Activated CD4-positive, alpha-beta T cell treated with anti-CD3 and anti-CD28 coated beads for 1 hour (primary cell): Measurements from ENCODE around the gene BTN3A1.
"Not testable (repeated sequence)": the region's sequence is repeated elsewhere in the genome, so short reads cannot be mapped to it uniquely, and the experiment has no call there.

Experiments
- DNase-seq: peaks from one replicate; pipeline ENCODE4 v3.0.0-alpha.2; 2020

The BTN3A1 gene

DNA sequence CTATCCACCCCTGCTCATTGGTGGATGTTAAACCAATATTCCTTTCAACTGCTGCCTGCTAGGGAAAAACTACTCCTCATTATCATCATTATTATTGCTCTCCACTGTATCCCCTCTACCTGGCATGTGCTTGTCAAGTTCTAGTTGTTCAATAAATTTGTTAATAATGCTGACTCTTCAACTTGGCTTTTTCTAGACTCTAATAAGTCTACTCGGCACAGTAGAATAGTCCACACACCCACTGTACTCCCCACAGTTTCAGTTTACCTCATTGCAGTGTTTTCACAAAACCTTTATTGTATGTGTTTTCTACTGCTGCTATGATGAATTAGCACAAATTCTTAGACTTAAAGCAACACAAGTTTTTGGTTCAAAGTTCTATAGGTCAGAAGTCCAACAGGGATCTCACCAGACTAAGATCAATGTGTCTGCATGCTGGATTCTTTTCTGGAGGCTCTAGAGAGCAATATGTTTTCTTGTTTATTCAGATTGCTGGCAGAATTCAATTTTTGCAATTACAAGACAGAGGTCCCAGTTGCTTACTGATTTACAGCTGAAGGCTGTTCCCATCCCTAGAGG lies 13.1 kb downstream of the BTN3A1 start:
- no peak for DNase-seq

DNA sequence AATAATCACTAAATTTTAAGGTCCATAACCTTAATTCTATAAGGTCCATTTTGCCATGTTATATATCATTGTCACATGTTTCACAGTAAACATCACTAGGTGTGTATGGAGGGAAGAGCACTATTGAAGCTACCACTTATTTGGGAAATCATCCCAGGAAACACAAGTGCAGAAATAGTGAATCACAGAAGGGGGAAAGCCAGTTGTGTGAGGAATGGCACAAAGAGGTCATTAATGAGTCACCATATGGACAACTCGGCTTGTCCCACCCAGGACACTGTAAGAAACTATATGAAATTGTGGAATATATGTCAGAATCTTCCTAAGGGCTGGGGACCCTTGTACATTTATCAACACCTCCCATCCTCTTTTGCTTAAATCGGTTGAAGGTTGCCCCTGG lies 13.7 kb downstream of the BTN3A1 start:
- no peak for DNase-seq

DNA sequence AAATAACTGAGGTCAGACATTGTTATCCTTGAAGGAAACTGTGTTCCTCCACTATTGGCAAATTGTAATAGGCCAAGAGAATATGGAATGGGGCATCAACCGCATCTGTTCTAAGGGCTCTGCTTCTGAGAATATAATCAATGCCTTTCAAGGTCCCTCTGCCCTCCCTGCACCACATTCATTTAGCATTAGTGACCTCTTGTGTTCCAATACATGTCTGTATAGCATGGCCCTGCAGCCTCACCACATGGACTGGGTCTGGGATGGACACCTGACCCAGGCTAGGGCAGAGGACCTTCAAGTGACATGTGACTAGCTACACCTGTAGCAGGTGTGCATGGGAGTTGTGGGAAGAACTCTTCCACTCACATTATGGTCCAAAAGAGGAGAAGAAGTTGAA lies 14.2 kb downstream of the BTN3A1 start:
- no peak for DNase-seq

DNA sequence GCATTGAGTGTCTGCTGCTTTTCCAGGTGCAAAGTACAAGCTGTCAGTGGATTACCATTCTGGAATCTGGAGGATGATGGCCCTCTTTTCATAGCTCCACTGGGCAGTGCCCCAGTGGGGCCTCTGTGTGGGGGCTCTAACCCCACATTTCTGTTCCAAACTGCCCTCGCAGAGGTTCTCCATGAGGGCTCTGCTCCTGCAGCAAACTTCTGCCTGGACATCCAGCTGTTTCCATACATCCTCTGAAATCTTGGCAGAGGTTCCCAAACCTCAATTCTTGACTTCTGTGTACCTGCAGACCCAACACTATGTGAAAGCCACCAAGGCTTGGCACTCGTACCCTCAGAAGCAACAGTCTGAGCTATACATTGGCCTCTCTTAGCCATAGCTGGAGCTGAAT lies 16.0 kb downstream of the BTN3A1 start:
- not testable (repeated sequence) for DNase-seq

DNA sequence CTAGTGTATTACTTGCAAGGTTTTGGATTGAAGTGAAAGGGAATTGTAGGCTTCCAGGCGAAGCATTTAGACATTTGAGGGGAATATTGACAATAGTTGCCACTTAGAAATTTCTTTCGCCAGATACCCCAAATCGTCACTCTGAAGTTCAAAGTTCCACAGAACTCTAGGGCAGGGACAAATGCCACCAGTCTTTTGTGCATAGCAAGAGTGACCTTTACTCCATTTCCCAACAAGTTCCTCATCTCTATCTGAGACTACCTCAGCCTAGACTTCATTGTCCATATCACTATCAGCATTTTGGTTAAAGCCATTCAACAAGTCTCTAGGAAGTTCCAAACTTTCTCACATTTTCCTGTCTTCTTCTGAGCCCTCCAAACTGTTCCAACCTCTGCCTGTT lies 16.7 kb downstream of the BTN3A1 start:
- DNase-seq, result not testable (repeated sequence)

DNA sequence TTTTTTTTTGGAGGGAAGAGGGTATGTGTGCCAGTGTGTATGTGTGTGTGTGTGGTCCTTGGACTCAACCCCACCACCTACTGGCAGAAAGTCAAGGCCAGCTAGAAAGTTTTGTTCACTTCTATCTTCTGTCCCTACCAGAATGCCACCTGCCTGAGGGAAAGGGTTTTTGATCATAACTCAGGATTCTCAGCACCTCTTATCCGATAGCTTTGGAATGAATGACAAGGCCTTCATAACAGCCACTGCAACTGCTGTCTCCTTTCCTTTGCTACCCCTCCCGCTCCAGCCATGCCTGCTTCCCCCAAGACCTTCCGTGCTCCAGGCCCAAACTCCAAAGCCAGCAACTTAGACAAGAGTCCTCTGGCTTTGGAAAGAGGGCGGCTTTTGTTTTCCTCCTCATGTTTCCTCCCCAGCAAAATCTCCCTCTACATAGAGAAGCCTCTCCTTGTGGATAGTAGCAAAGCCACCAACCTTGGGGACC lies 18.7 kb downstream of the BTN3A1 start:
- no peak for DNase-seq

DNA sequence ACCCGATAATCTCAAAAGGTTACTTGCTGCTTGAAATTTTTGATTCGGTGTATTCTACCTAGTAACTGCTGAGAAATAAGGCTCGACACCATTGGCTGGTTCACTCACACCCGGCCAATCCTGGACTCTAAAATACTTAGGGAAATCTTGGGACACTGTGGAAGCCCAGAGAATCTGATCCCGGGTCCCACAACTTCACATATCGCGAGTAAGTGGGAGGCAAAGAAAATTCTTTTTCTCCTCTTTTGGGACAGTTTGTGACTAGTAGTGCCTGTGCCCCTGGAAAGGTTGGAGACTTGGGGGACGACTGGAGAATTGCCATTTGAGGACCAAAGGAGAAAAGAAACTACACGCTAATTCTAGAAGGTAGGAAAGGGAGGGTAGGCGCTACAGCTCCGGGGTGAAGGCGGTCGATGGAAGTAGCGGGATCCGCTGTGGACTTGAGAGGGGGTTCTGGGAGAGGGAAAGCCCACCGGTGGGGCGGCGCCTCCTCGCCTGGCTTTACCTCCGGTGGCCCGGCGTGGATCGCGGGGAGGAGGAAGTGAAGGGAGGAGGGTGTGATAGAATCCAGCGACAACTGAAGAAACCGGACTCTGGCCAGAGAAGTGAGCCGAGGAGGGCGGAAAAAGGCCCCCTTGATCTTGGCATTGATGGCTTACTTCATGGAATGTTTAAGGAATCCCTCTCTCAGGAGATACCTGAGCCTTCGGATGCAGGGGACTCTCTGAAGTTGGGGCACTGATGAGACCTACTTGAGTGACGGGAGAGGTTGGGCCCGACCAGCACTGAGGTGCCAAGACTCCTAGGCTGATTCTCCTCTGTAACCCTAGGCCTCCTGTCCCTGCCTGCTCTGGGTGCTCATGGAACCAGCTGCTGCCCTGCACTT lies 19.4 kb downstream of the BTN3A1 start:
- peak; percentile 19 for DNase-seq

DNA sequence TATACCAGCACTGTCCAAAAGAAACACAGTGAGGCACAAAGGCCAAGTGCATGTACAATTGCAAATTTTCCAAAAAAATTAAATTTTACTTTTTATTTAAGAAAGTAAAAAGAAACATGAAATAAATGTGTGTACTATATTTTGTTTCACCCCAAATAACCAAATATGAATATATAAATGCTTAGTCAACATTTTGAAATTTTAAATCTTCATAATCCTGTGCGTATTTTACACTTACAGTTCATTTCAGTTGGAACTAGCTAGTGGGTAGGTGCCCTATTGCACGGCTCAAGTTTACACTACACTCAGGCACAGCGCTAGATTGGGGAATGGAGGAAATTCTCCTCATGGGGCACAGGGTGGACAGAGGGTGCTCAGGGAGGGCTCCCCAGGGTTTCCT lies 20.3 kb downstream of the BTN3A1 start:
- no peak for DNase-seq

DNA sequence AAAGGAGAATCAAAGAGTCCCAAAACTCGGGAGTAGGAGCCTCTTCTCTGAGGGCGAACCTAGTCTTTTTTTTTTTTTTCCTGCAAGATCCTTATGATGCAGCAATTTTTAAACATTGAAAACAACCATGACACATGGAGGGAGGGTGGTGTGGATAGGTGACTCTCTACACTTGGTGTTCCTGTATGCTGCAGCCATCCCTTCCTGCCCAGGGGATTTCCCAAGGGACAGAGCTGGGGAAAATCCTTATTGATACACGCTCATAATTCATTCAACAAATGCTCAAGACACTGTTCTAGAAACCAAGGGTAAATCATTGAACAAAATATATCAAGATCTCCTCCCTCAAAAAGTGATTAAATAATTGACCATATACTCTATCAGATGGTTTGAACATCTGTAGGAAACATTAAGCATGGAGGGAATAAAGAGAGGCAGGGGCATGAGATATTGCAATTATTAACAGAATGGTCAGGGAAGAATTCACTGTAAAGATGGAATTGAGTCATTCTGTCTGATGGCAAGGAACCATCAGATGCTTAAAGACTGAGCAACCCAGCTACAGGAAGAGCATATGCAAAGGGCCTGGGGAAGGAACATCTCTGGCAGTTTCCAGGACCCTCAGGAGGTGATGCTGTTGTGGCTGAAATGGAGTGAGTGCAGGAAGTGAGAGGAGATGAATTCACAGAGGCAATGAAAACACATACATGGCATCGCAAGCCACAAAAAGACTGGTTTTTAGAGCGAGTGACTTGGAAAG lies 24.8 kb downstream of the BTN3A1 start:
- DNase-seq, result no peak

DNA sequence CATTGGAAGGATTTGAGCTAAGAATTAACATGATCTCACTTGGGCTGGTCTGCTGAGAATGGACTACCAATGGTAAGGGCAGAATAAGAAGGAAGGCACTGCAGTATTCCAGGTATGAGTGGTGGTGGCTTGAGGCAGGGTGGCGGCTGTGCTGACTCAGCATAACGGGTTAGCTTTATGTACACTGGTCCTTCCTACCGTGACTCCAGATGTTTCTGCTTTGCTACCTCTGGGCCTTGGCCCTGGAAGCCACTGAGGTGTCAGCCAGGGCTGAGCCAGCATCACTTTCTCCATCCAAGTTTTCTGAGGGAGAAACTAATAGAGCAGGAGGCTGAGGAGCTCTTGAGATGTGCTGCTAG lies 25.4 kb downstream of the BTN3A1 start:
- DNase-seq, result no peak

DNA sequence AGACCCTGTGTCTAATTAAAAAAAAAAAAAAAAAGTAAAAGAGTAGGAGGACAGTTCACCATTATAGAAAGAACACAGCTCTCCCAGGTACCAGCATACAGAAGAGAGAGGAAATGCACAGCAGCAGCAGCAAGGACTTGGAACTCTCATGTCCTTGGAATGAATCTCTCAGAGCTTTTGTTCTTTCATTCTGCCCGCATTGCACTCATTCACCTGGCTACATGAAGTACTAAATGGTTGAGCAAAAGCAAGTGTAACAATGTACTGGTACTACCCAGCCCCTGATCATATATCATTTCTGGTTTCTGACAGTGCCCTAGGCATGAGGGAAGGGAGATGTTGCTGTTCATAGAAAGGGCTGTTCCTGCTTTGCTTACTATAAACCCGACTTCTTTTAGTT lies 26.1 kb downstream of the BTN3A1 start:
- DNase-seq, result no peak

DNA sequence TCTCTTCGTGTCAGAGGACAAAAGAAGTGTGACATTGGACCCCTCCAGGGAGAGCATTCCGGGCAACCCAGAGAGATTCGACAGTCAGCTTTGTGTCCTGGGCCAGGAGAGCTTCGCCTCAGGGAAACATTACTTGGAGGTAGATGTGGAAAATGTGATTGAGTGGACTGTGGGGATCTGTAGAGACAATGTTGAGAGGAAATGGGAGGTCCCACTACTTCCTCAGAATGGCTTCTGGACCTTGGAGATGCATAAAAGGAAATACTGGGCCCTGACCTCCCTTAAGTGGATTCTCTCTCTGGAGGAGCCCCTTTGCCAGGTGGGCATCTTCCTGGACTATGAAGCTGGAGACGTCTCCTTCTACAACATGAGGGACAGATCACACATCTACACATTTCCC lies 28.7 kb downstream of the BTN3A1 start:
- DNase-seq, result no peak

DNA sequence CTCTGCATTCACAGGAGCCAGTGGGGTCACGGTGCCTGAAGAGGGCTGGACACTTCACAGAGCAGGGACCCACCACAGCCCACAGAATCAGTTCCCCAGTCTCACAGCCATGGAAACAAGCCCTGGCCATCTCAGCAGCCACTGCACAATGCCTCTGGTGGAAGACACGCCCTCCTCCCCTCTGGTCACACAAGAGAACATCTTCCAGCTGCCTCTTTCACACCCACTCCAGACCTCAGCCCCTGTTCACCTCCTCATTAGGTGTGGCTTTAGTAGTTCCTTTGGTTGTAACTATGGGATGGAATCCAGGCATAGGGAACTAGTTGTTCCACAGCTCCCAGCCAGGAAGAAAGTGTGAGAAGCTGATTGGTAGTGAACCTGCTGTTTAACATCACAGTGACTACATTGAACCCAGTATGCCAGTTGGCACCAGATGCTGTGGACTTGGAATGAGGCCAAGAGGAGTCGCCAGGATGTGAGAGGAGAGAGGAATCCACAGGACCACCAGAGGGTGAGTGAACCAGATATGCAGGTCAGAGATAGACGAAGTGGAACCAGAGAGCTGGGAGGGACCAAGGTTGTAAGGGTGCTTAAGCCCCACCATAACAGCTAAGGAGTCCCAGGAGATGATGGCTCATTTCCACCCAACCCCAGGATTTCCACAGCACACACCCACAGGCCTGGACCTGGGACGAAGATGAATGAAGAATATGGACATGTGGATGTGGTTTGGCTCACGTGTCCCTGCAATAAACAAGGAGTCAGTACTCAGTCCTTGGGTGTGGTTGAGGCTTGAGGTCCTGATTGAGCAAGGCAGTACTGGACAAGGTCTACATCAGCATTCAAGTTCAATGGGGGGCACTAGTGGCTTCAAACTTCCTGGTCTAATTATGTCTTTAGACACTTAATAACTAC lies 29.4 kb downstream of the BTN3A1 start:
- no peak for DNase-seq

DNA sequence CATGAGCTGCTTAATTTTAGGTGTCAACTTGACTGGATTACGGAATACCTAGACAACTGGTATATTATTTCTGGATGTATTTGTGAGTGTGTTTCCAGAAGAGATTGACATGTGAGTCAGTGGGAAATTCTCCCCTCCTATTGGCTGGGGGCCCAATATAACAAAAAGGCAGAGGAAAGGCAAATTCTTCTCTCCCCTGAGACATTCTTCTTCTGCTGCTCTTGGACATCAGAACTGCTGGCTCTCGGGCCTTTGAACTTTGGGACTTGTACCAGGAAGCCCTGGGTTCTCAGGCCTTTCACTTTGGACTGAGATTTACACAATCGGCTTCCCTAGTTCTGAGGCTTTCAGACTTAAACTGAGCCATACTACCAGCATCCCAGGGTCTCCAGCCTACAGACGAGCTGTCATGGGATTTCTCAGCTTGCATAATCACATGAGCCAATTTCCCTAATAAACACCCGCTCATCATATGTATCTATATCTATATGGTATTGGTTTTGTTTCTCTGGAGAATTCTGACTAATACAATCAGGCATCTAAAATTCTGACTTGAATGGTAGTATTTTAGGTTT lies 30.6 kb downstream of the BTN3A1 start:
- DNase-seq, result no peak

DNA sequence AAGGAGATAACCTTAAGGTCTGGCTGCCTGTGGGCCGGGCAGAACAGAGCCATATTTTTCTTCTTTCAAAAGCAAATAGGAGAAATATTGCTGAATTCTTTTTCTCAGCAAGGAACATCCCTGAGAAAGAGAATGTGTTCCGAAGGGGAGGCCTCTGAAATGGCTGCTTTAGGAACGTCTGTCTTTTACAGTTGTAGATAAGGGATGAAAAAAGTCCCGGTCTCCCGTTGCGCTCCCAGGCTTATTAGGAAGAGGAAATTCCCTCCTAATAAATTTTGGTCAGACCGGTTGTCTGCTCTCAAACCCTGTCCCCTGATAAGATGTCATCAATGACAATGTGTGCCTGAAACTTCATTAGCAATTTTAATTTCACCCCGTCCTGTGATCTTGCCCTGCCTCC lies 31.6 kb downstream of the BTN3A1 start:
- not testable (repeated sequence) for DNase-seq

DNA sequence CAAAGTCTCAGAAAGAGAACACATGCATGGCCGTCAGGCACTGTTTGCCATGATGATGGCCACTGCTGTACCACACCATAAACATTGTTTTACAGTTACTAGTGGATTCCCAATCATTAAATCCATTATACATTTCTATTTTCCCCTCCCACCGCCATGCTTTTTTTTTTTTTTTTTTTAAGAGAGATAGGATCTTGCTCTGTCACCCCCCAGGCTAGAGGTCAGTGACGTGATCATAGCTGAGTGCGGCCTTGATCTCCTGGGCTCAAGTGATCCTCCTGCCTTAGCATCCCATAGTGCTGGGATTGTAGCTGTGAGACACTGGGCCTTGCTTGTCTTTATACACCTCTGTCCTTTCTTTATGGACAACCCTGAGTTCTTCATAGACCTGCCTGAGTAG lies 33.9 kb downstream of the BTN3A1 start:
- DNase-seq, result no peak

DNA sequence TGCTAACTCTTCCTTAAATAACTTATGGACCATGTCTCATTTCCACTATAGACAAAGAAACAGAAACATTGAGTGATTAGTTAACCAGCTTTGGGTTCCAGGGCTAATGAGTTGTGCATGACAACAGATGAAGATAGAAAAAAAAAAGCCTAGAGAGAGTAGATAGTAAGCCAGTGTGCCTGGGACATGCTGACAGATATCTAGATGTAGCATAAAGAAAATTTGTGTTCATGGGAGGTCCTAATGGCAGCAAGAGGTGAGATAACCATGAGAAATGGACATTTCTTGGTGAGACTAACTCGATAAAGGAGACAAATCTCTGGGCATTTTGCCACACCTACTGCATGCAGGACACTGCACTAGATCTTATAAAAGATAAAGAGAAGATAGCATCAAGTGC lies 35.5 kb downstream of the BTN3A1 start:
- no peak for DNase-seq

DNA sequence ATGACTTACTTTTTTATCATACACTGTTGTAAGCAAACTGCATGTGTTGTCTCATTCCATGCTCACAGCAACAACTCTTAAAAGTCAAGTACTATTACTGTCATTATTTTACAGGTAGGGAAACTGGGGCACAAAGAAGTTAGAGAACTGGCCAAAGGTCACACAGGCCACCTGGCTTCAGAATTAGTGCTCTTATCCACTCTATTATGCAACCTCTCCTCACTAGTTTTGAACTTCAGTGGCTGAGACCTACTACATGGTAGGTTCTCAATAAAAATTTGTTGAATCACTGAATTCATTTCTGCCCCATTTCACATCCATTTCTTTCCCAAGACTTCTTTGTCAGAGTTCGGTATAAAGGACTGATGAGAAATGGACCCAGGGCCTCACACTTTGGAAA lies 35.9 kb downstream of the BTN3A1 start:
- no peak for DNase-seq

DNA sequence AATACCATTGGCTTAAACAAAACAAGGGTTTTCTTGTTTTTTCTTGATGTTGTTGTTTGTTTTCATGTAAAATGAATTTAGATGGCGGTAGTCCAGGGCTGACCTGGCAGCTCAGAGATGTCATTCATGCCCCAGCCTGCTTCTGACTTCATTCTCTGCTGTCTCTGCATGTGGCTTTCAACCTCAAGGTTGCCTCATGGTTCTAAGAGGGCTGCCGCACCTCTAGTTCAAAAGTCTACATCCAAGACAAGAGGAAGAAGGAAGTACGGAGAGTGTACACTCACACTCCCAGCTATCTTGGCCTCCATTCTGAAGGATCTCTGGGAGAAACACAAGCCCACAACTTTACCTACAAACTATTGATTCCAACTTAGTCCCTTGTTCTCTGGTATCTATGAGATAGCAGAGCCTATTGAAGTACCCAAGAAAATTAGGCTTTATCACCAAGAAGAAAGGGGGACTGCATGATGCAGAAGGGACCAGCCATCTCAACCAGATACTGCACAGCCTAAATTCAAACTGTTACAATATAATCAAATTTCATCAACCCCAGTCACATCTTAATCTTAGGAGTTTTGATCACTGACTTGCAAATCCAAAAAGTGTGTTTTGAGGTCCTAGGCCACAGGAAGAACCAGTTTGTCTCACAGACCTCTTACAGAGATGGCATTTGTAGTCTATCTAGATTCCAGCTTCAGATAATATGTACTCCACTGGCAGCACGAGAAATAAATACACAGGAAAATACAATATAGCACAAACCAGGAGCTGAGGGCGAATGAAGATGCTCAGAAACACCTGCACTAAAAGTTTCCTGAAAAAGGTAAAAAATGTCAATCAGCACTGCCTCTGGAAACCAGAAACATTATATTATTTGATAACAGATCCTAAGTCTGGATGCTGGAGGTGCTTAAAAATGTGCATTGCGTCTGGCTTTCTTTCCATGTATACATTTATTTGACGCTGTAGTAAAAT lies 37.4 kb downstream of the BTN3A1 start:
- no peak for DNase-seq

DNA sequence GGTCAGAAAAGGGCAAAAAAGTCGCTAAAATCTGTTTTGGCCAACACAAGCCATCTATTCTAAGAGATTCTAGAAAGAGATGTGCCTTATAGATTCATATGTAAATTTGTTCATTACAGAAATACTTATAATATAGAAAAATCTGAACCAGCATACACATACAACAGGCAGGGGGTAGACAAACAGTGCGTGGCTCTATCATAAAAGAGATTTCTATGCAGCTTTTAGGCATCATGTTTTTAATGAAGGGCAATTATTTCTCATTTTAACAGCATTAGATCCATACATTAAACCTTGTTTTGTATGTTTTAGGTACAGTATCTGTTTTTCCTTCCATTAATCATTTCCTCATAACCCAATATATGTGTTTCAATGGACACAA lies 38.9 kb downstream of the BTN3A1 start:
- DNase-seq, result no peak

DNA sequence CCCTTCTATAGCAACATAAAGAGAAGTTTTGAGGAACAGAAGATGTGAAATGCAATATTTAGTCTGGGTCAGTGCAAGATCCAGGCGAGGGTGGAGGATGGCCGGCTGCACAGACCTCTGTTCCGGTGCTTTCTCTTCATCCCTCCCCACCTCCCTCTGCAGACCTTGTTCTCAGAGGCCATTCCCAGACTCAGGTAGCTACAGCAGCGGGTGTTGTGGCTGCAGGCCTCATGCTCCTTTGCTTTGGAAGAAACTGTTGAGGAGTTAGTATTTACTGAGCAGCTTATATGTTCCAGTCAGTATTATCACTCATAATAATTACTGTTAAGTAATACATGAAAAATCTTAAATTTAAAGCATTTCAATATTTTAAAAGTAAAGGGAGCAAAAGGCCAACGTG lies 39.9 kb downstream of the BTN3A1 start:
- no peak for DNase-seq
